A549 (cell line): ENCODE results near the gene DUOX2. TPM values are rescaled to one million over a fixed set of nuclear protein-coding genes. Genes with fewer than 3 reads are reported as not detected.

Source experiments
- ATAC-seq, 2 experiments: fragments of 200-7000 bp in 1 of 2; fragments of >200 bp in 1 of 2; cut with Nextera tagmentation in 1 of 2; cut with Tn5 transposase in 1 of 2; 3 replicates each; pipeline versions ENCODE4 v1.8.0 to v1.9.1; 2018 to 2020; ENCODE audit warnings: mild to moderate bottlenecking in 1 of 2, moderate library complexity in 1 of 2
- CTCF ChIA-PET: fragments of 300-600 bp; sonication (Branson Sonifier 250); formaldehyde crosslinking; extraction: SDS; loops from one replicate; lab custom pipeline; 2021; ENCODE audit warnings: antibody characterized with exemption, inconsistent platforms; lab: Yijun Ruan, JAX
- POLR2A ChIA-PET: fragments of 350-600 bp; formaldehyde crosslinking; extraction: SDS; loops from one replicate; lab custom pipeline; 2021; ENCODE audit warnings: antibody characterized with exemption, inconsistent platforms; lab: Yijun Ruan, JAX
- DNase-seq, 2 experiments: peaks; one replicate each; pipeline versions ENCODE4 v3.0.0 to v3.0.0-alpha.2; 2011 to 2016; ENCODE audit warnings: low read depth in 1 of 2, low spot score in 1 of 2
- FAIRE-seq: peaks from 2 replicates; lab custom pipeline; 2011; peaks lifted over from hg19 to GRCh38; lab: Jason Lieb, UNC
- H3K27ac ChIP-seq, 2 experiments: fragments of >200 bp; sonication (Bioruptor Twin); formaldehyde crosslinking; 3 replicates each; pipeline ENCODE4 v1.5.1; 2016 to 2017
- H3K4me1 ChIP-seq: fragments of >200 bp; sonication (Bioruptor Twin); formaldehyde crosslinking; 3 replicates; pipeline ENCODE4 v1.6.1; 2016
- H3K4me2 ChIP-seq: fragments of >200 bp; sonication (Bioruptor Twin); formaldehyde crosslinking; 3 replicates; pipeline ENCODE4 v1.6.1; 2016
- H3K4me3 ChIP-seq: fragments of >200 bp; sonication (Bioruptor Twin); formaldehyde crosslinking; 3 replicates; pipeline ENCODE4 v1.5.1; 2016
- H3K9me3 ChIP-seq: fragments of >200 bp; sonication (Bioruptor Twin); formaldehyde crosslinking; 3 replicates; pipeline ENCODE4 v1.6.1; 2016
- BHLHE40 ChIP-seq: IDR thresholded peaks from 2 replicates; pipeline ENCODE4 v1.6.1; 2012; ENCODE audit warnings: low read depth, low read length, inconsistent platforms
- CEBPB ChIP-seq, 2 experiments: fragments of >200 bp in 1 of 2; sonication (Bioruptor Twin) in 1 of 2; formaldehyde crosslinking in 1 of 2; IDR thresholded peaks; 2 replicates each; pipeline ENCODE4 v1.6.1; 2012 to 2016
- EHMT2 ChIP-seq: fragments of 200-600 bp; sonication (generic); IDR thresholded peaks from 2 replicates; pipeline ENCODE4 v1.6.1; 2016; ENCODE audit warnings: antibody characterized with exemption, low read depth, mild to moderate bottlenecking, moderate library complexity
- ELK1 ChIP-seq: fragments of 150-350 bp; IDR thresholded peaks from 2 replicates; pipeline ENCODE4 v1.6.1; 2014; ENCODE audit warnings: low read depth, mild to moderate bottlenecking, low read length
- ESRRA ChIP-seq: fragments of 150-350 bp; IDR thresholded peaks from 2 replicates; pipeline ENCODE4 v1.6.1; 2014; ENCODE audit warnings: mild to moderate bottlenecking, low read length, borderline replicate concordance
- FOSB ChIP-seq: fragments of 250-450 bp; sonication (Bioruptor Pico); IDR thresholded peaks from 2 replicates; pipeline ENCODE4 v1.5.0; 2020; ENCODE audit warnings: mild to moderate bottlenecking, moderate library complexity
- FOXS1 ChIP-seq: fragments of 250-450 bp; sonication (Bioruptor Pico); IDR thresholded peaks from 2 replicates; pipeline ENCODE4 v1.5.0; 2020; ENCODE audit warnings: mild to moderate bottlenecking, moderate library complexity
- HMGXB4 ChIP-seq: fragments of 250-450 bp; sonication (Bioruptor Pico); IDR thresholded peaks from 2 replicates; pipeline ENCODE4 v1.5.0; 2021; ENCODE audit warnings: mild to moderate bottlenecking, moderate library complexity, borderline replicate concordance
- HOXB5 ChIP-seq: fragments of 250-450 bp; sonication (Bioruptor Pico); IDR thresholded peaks from 2 replicates; pipeline ENCODE4 v1.5.0; 2020; ENCODE audit warnings: mild to moderate bottlenecking, moderate library complexity
- KDM5A ChIP-seq: fragments of 200-600 bp; sonication (generic); IDR thresholded peaks from 2 replicates; pipeline ENCODE4 v1.6.1; 2016; ENCODE audit warnings: antibody characterized with exemption, mild to moderate bottlenecking
- MAFK ChIP-seq: fragments of 450-650 bp; IDR thresholded peaks from 2 replicates; pipeline ENCODE4 v1.6.1; 2014; ENCODE audit not compliant: partially characterized antibody
- MAX ChIP-seq: IDR thresholded peaks from 2 replicates; pipeline ENCODE4 v1.6.1; 2012
- MAZ ChIP-seq: fragments of 150-350 bp; IDR thresholded peaks from 2 replicates; pipeline ENCODE4 v1.6.1; 2014; ENCODE audit warnings: antibody characterized with exemption, low read depth, low read length, borderline replicate concordance
- NPAS2 ChIP-seq: fragments of 250-450 bp; sonication (Bioruptor Pico); IDR thresholded peaks from 2 replicates; pipeline ENCODE4 v1.8.0; 2022; ENCODE audit warnings: mild to moderate bottlenecking, moderate library complexity, borderline replicate concordance
- PHF8 ChIP-seq: fragments of 200-600 bp; sonication (generic); IDR thresholded peaks from 2 replicates; pipeline ENCODE4 v1.6.1; 2016; ENCODE audit warnings: low read depth, mild to moderate bottlenecking, antibody characterized with exemption, moderate library complexity, borderline replicate concordance
- RARB ChIP-seq: fragments of 250-450 bp; sonication (Bioruptor Pico); IDR thresholded peaks from 2 replicates; pipeline ENCODE4 v1.8.0; 2021; ENCODE audit warnings: mild to moderate bottlenecking, moderate library complexity
- SMC3 ChIP-seq: fragments of >200 bp; sonication (Bioruptor Twin); formaldehyde crosslinking; IDR thresholded peaks from 3 replicates; pipeline ENCODE4 v1.6.1; 2018; ENCODE audit warnings: inconsistent platforms
- ZNF302 ChIP-seq: fragments of 250-450 bp; sonication (Bioruptor Pico); IDR thresholded peaks from 2 replicates; pipeline ENCODE4 v1.9.0; 2021; ENCODE audit warnings: inconsistent platforms, mild to moderate bottlenecking, moderate library complexity
- ZSCAN20 ChIP-seq: fragments of 250-450 bp; sonication (Bioruptor Pico); IDR thresholded peaks from 2 replicates; pipeline ENCODE4 v1.8.0; 2022; ENCODE audit warnings: mild to moderate bottlenecking, moderate library complexity
- WGBS: methylation state at CpG from one replicate; pipeline ENCODE4 v1.1.6; 2017; ENCODE audit errors: missing lambda C conversion rate; 5-methylcytosine and 5-hydroxymethylcytosine counted together
- polyA plus RNA-seq, 4 experiments: library from polyadenylated mRNA; depleted of rRNA in 3 of 4; stranded (reverse); fragments of >200 nt; fragmentation: RNase III in 1 of 4; extraction: RNeasy Plus Mini Kit Qiagen cat#74134 plus additional on column Dnase treatment in 1 of 4; gene quantifications; 2 replicates in 3 of 4; 3 replicates in 1 of 4; pipeline ENCODE4 v1.2.3, GENCODE V29; 2011 to 2017
- TF ChIP-seq, protein P1 (sequence below): fragments of >200 bp; sonication (Bioruptor Twin); formaldehyde crosslinking; IDR thresholded peaks from 3 replicates; pipeline ENCODE4 v1.5.1; 2016
- TF ChIP-seq, protein P2 (sequence below): fragments of 250-450 bp; sonication (Bioruptor Pico); IDR thresholded peaks from 2 replicates; pipeline ENCODE4 v1.5.0; 2020; ENCODE audit warnings: low read depth, mild to moderate bottlenecking, moderate library complexity

DUOX2 gene
- polyA plus RNA-seq, 2 of the 4 experiments (the other 2 are of a cell fraction): 0.05 to 0.06 TPM

DNA sequence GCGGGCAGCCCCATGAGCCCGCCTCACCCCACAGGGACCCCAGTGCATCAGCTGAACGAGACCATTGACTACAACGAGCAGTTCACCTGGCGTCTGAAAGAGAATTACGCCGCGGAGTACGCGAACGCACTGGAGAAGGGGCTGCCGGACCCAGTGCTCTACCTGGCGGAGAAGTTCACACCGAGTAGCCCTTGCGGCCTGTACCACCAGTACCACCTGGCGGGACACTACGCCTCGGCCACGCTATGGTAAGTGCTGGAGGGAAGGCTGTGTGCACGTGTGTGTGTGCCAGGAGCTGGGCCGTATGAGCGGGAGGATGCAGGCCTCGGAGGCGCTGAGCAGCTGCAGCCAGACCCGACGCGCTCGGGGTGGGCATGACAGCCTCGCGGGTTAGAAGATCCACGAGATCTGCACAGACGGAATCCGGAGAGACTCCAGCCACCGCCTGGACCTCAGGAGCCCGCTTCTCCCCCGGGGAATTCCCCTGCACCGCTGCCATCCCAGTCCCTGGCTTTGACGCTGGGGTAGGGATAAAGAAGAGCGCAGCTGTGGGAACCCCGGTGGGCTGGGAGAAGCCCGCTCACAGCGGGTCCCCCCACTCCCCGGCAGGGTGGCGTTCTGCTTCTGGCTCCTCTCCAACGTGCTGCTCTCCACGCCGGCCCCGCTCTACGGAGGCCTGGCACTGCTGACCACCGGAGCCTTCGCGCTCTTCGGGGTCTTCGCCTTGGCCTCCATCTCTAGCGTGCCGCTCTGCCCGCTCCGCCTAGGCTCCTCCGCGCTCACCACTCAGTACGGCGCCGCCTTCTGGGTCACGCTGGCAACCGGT lies 2.7 kb upstream of the DUOX2 start:
- Histone ChIP-seq H3K4me3 (no peak overlapping the region), H3K27ac (no peak overlapping the region), H3K4me1 (peaks cover 5% of the 10 kb centered on the region), H3K4me2 (no peak overlapping the region), H3K9me3 (no peaks in the 10 kb centered on the region)
- 81% methylated on average over 52 of the region's 65 CpGs for WGBS
- ATAC-seq (no peak), DNase-seq (no peak)
- CTCF ChIA-PET: interaction anchor here (0.7 to 2.2 kb wide), 2 partner anchors 10 to 11 kb away, joined by 3 to 11 read pairs; no protein-coding TSS in a partner anchor
- TF ChIP-seq ELK1 (no peak), PHF8 (no peak), KDM5A (no peak), SMC3 (no peak), FOXS1 (no peak), RARB (CRISPR knock-in tag) (no peak), NPAS2 (no peak), ZSCAN20 (CRISPR knock-in tag) (no peak), FOSB (CRISPR knock-in tag) (no peak), MAFK (no peak), EHMT2 (no peak), ESRRA (no peak), HOXB5 (CRISPR knock-in tag) (no peak)
- TF ChIP-seq, protein P1, sequence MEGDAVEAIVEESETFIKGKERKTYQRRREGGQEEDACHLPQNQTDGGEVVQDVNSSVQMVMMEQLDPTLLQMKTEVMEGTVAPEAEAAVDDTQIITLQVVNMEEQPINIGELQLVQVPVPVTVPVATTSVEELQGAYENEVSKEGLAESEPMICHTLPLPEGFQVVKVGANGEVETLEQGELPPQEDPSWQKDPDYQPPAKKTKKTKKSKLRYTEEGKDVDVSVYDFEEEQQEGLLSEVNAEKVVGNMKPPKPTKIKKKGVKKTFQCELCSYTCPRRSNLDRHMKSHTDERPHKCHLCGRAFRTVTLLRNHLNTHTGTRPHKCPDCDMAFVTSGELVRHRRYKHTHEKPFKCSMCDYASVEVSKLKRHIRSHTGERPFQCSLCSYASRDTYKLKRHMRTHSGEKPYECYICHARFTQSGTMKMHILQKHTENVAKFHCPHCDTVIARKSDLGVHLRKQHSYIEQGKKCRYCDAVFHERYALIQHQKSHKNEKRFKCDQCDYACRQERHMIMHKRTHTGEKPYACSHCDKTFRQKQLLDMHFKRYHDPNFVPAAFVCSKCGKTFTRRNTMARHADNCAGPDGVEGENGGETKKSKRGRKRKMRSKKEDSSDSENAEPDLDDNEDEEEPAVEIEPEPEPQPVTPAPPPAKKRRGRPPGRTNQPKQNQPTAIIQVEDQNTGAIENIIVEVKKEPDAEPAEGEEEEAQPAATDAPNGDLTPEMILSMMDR: no peak
- TF ChIP-seq, all 56 proteins: peak for 0
- no peak for FAIRE-seq
- POLR2A ChIA-PET: no interaction called here

DNA sequence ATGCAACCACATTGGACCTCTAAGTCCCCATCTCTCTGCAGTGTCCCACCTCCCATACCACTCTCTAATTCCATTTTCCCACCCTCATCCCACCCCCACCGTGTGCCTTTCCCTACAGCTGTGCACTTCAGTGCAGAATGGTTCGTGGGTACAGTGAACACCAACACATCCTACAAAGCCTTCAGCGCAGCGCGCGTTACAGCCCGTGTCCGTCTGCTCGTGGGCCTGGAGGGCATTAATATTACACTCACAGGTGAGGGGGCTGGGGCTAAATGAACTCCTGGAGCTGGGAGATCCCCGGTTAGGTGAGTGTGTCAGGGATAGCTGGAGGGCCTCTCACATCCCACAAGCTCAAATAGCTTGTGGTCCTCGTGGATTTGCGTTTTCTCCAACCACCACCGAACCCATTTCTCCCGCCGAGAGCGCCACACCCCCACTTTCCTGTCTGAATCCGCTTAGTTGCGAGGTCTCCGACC lies 2.1 kb upstream of the DUOX2 start:
- POLR2A ChIA-PET: no interaction called here
- TF ChIP-seq, protein P2, sequence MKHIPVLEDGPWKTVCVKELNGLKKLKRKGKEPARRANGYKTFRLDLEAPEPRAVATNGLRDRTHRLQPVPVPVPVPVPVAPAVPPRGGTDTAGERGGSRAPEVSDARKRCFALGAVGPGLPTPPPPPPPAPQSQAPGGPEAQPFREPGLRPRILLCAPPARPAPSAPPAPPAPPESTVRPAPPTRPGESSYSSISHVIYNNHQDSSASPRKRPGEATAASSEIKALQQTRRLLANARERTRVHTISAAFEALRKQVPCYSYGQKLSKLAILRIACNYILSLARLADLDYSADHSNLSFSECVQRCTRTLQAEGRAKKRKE (CRISPR knock-in tag): no peak
- no peak for TF ChIP-seq BHLHE40
- no peak for TF ChIP-seq MAX
- TF ChIP-seq RARB (CRISPR knock-in tag): no peak
- TF ChIP-seq, all 56 proteins: peak for 0
- Histone ChIP-seq H3K4me3 (no peak overlapping the region), H3K4me1 (no peaks in the 10 kb centered on the region), H3K27ac (no peak overlapping the region), H3K4me2 (no peak overlapping the region), H3K9me3 (no peaks in the 10 kb centered on the region)
- FAIRE-seq (no peak), DNase-seq (no peak), ATAC-seq (no peak)
- WGBS: 70% methylated on average over 13 of the region's 19 CpGs
- CTCF ChIA-PET: interaction anchor here (0.7 to 1.2 kb wide), 2 partner anchors 10 to 55 kb away, joined by 3 read pairs; no protein-coding TSS in a partner anchor

DNA sequence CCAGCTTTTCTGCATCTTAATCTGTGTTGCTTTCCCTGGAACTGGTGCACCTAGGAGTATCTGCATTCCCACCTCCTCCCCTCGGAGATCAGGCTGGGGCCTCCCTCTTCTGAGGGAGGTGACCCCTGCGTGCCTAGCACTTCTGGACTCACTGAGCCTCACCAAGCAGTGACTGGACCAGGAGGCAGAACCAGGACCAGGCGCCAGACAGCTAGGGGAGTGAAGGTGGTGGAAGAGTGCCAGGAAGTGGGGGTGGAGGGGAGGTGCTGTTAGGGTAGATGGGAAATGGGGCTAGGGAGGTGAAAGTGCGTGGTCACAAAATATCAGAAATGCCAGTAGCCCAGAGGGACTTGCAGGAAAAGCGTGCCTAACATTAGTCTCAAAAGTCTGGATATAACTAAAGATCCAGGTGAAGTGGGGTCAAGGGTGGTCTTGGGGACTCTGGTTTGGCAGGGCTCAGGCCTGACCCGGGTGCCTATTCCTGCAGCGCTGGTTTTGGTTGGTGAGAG lies 1.4 kb upstream of the DUOX2 start:
- no peak for FAIRE-seq
- POLR2A ChIA-PET: no interaction called here
- WGBS: 55% methylated on average over 7 of the region's 7 CpGs

More for the DNA sequence above, 1.4 kb upstream of the DUOX2 start:
- Histone ChIP-seq H3K4me2 (no peak overlapping the region), H3K4me3 (no peak overlapping the region), H3K4me1 (no peaks in the 10 kb centered on the region), H3K9me3 (no peaks in the 10 kb centered on the region), H3K27ac (no peak overlapping the region)
- TF ChIP-seq ZNF302 (CRISPR knock-in tag): no peak
- no peak for TF ChIP-seq HMGXB4
- TF ChIP-seq CEBPB (IDR thresholded peaks at IDR 0.05): no peak
- no peak for TF ChIP-seq MAZ
- no peak for ATAC-seq
- CTCF ChIA-PET: interaction anchor here (0.8 to 2.2 kb wide), 6 partner anchors 11 to 147 kb away, joined by 3 to 5 read pairs (median 3); no protein-coding TSS in a partner anchor
- DNase-seq: no peak
